Activated CD8-positive, alpha-beta memory T cell treated with anti-CD3 and anti-CD28 coated beads for 4 hours (primary cell): ENCODE results near the gene UFSP1.
"Not testable (repeated sequence)": the region's sequence is repeated elsewhere in the genome, so short reads cannot be mapped to it uniquely, and the experiment has no call there.

Source experiments
- DNase-seq, 2 donors: peaks; one replicate each; pipeline ENCODE4 v3.0.0-alpha.2; 2020; ENCODE audit warnings: low read depth in 2 of 2

Gene UFSP1

DNA sequence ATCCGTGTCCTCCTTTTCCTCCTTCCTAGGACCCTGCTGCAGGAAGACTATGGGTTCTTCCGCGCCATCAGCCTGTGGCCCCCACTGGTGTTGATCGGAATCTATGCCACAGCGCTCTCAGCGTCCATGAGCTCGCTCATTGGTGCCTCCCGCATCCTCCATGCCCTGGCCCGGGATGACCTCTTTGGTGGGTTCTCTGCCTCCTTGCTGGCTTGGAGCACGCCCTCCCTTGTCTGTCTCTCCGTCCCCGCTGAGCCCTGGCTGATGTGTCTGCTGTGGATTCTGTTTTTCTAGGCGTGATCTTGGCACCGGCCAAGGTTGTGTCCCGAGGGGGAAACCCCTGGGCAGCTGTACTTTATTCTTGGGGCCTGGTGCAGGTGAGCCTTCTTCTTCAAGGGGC, 29.7 kb downstream of the UFSP1 start:
- DNase-seq: no peak

DNA sequence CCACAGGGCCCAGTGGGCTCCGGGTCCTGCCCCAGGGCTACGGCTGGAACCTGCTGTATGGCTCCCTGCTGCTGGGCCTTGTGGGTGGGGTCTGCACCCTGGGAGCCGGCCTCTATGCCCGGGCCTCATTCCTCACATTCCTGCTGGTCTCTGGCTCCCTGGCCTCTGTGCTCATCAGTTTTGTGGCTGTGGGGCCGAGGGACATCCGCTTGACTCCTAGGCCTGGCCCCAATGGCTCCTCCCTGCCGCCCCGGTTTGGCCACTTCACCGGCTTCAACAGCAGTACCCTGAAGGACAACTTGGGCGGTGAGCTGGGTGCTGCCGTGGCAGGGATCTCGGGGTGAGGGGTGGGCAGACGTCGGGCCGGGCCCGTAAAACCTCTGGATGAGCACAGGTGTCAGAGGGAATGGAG, 32.6 kb downstream of the UFSP1 start:
- DNase-seq: no peak

DNA sequence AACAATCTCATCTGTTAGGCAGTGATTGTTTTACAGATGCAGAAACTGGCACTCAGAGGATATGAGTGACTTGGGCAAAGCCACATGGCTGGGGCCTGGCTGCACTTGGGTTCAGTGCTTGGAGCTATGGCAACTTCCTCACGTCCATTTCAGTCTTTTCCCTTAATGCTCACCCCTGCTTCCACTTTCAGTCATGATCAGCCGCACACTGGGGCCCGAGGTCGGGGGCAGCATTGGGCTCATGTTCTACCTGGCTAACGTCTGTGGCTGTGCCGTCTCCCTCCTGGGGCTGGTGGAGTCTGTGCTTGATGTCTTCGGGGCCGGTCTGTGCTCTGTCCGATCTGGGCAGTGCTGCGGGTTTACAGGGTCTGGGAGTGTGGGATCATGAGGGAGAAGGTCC, 34.0 kb downstream of the UFSP1 start:
- DNase-seq: no peak

DNA sequence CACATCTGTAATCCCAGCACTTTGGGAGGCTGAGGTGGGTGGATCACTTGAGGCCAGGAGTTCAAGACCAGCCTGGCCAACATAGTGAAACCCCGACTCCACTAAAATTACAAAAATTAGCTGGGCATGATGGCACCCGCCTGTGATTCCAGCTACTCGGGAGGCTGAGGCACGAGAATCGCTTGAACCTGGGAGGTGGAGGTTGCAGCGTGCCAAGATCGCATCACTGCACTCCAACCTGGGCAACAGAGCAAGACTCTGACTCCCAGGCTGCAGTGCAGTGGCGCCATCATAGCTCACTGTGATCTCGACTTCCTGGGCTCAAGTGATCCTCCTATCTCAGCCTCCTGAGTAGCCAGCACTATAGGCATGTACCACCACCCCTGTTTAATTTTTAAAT, 34.6 kb downstream of the UFSP1 start:
- DNase-seq: not testable (repeated sequence)

DNA sequence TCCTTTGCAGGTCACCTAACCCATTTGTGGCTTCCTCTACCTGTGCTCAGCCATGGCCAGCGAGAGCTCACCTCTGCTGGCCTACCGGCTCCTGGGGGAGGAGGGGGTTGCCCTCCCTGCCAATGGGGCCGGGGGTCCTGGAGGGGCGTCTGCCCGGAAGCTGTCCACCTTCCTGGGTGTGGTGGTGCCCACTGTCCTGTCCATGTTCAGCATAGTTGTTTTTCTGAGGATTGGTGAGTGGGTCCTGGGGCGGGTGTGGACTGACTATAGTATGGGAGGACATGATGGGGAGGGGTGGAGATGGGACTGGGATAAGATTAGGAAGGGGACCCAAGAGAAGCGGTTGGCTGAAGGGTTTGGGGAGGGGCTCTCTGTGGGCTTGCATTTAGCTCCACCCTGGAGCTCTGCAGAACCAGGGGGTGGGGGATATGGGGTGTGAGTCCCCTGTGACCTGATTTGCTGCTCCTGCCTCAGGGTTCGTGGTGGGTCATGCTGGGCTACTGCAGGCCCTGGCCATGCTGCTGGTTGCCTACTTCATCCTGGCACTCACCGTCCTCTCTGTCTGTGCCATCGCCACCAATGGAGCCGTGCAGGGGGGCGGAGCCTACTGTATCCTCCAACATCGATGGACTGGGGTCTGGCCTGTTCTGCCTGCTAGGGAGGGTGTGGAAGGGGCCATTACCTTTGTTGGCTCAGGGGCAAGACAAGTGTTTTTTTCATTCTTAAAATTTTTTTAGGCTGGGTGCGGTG, 35.2 kb downstream of the UFSP1 start:
- no peak for DNase-seq

DNA sequence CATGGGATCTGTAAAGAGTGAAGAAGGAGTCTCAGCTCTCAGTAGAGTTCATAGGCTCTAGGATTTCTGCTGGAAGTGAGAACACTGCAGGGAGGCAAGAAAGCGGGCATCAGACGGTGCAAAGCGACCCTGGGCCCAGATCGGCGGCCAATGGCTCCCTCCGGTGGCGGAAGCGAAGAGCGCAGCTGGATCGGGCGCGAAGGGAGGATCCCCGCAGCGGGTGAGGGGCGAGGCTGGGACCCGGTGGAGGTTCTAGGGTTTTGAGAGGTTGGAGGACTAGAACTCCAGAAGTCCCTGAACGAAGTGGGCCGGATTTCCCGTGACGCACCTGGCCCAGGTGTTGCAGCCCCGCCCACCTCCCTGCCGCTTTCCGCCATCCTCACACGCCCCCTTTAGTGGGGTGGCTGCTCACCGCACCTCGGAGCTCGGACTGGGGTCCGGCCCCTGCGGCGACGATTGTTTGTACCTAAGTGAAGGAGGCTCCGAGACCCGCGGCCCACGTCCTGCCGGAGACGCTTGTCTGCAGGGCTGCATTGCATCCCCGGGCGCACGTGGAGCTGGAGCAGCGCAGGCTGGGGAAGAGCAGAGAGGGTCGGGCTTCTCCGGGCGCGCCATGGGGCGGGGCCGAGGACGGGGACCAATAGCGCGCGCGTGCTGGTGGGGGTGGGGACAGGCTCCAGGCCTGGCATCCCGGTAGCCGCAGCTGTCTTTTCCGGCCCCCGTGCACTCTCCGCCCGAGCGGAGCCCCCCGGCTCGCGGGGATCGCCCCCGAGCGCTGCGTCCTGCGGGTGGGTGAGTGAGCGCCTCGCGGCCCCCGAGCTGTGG, 37.3 kb downstream of the UFSP1 start, which contains the start of gene SLC12A9:
TSS of gene SLC12A9 (plus strand) at position 666 of the 825 bp plus-strand sequence. CDS start 1,485 bp downstream, outside the sequence.
- DNase-seq: peak; percentile 61 to 71

DNA sequence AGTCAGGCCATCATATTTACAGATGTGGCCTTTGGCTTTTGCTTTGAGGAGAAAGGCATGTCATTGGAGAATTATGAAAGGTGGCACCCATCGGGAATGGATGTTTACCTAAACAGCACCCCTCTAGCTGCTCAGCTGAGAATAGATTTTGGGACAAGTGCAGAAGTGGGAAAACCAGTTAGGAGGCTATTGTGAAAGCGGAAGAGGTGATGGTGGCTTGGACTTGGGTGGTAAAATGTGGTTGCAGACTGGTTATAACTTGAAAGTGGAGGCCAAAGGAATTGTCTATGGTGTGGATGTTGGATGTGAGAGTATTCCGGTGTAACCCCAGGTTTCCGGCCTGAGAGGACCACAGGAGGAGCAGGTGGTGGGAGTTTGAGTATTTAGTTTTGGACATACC, 42.2 kb downstream of the UFSP1 start:
- DNase-seq: no peak

DNA sequence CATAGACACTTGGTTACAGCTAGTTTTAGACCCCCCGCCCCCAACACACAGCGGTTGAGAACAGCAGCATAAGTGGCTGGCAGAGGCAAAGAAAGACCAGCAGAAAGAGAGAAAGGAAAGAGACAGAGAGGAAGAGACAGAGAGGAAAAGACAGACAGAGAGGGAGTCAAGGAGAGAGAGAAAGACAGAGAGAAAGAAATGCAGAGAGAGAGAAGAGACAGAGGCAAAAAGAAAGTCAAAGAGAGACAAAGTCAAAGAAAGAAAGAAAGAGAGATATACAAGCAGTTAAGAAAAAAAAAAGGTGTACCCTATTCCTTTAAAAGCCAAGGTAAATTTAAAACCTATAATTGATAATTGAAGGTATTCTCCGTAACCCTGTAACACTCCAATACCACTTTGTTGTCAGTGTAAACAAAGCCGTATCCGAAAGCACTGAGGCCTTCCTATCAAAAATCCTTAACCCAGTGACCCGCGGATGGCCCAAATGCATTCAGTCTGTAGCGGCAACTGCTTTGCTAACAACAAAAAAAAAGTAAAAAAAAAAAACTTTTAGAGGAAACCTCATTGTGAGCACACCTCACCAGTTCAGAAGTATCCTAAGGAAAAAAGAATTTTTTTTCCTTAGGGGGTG, 48.9 kb downstream of the UFSP1 start:
- DNase-seq: no peak

DNA sequence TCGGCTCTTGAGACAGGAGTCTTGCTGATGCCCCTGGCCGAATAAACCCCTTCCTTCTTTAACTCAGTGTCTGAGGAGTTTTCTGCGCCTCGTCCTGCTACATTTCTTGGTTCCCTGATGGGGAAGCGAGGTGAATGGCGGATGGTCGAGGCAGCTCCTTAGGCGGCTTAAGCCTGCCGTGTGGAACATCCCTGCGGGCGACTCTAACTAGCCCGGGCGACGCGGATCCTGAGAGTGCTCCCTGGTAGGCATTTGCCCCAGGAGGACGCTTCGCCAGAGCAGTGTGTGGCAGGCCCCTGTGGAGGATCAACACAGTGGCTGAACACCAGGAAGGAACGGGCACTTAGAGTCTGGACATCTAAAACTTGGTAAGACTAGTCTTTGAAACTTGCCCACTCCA, 50.2 kb downstream of the UFSP1 start:
- no peak for DNase-seq
